Measurements from ENCODE around the gene SRP68. TPM values are rescaled to one million over a fixed set of nuclear protein-coding genes. Genes with fewer than 3 reads are reported as not detected.

The SRP68 gene
- total RNA-seq, 1 experiment from 2014 or later: 90.7 TPM

GRCh38 chr17:76089680-76090516 lies 17.6 kb upstream of the SRP68 start:
- ATAC-seq (no peak), DNase-seq (ENCODE audit: low spot score) (no peak)
- Mint-ChIP-seq H3K27ac (no peak overlapping the region), H3K4me3 (no peak overlapping the region), H3K27me3 (ENCODE audit: low read depth) (no peaks in the 10 kb centered on the region), H3K36me3 (peaks cover 45% of the 10 kb centered on the region), H3K4me1 (no peaks in the 10 kb centered on the region), H3K9me3 (no peaks in the 10 kb centered on the region)
- POLR2A ChIA-PET: no interaction called here
- no peak for TF ChIP-seq GRHL2 (CRISPR knock-in tag; IDR thresholded peaks at IDR 0.05; ENCODE audit: insufficient replicate concordance, severe bottlenecking)
- no peak for TF ChIP-seq ZBTB43 (CRISPR knock-in tag; IDR thresholded peaks at IDR 0.05)
- TF ChIP-seq FOXK1 (CRISPR knock-in tag; IDR thresholded peaks at IDR 0.05): no peak
- TF ChIP-seq ZNF263 (CRISPR knock-in tag; IDR thresholded peaks at IDR 0.05; ENCODE audit: low read depth): no peak
- TF ChIP-seq MLX (CRISPR knock-in tag; IDR thresholded peaks at IDR 0.05): no peak
- no peak for TF ChIP-seq ZNF425 (CRISPR knock-in tag; conservative IDR thresholded peaks at IDR 0.05)
- CTCF ChIA-PET: interaction anchor here (1.1 to 2.5 kb wide), 5 partner anchors 10 to 163 kb away, joined by 3 to 8 read pairs (median 4); partner anchors contain the start of genes GALR2 and ZACN

- CTCF ChIA-PET: interaction anchor here (0.6 to 2.5 kb wide), 6 partner anchors 10 to 293 kb away, joined by 3 to 8 read pairs (median 4); partner anchors contain the start of genes GALR2 and ZACN
- Mint-ChIP-seq H3K9me3 (no peaks in the 10 kb centered on the region), H3K27ac (no peak overlapping the region), H3K27me3 (ENCODE audit: low read depth) (no peaks in the 10 kb centered on the region), H3K36me3 (peaks cover 44% of the 10 kb centered on the region), H3K4me3 (no peak overlapping the region), H3K4me1 (no peaks in the 10 kb centered on the region)
- ATAC-seq: no peak
- no peak for TF ChIP-seq MAX (CRISPR knock-in tag; IDR thresholded peaks at IDR 0.05)
- no peak for TF ChIP-seq CBFB (CRISPR knock-in tag; IDR thresholded peaks at IDR 0.05; ENCODE audit: low read depth)
- TF ChIP-seq ETV6 (CRISPR knock-in tag; IDR thresholded peaks at IDR 0.05): no peak
- DNase-seq (ENCODE audit: low spot score): no peak
- POLR2A ChIA-PET: no interaction called here
Measured at GRCh38 chr17:76088868-76089576, 16.7 kb upstream of the SRP68 start.

GRCh38 chr17:76088041-76088867 lies 15.9 kb upstream of the SRP68 start:
- ATAC-seq: peak; percentile 91
- no peaks in the 10 kb centered on the region for H3K9me3 Mint-ChIP-seq
- peak; percentile 66 for DNase-seq (ENCODE audit: low spot score)

More at GRCh38 chr17:76088041-76088867, 15.9 kb upstream of the SRP68 start:
- H3K27me3 Mint-ChIP-seq (ENCODE audit: low read depth): no peaks in the 10 kb centered on the region
- no peaks in the 10 kb centered on the region for H3K4me1 Mint-ChIP-seq
- TF ChIP-seq CTCF (IDR thresholded peaks at IDR 0.05): peak; percentile 31; the same call in 1 of the 2 replicates
- no peak for TF ChIP-seq TP53 (CRISPR knock-in tag; IDR thresholded peaks at IDR 0.05)
- peaks cover 40% of the 10 kb centered on the region for H3K36me3 Mint-ChIP-seq
- H3K27ac Mint-ChIP-seq: no peak overlapping the region
- H3K4me3 Mint-ChIP-seq: no peak overlapping the region
- POLR2A ChIA-PET: interaction anchor here (0.5 kb wide), 1 partner anchor 1533 kb away, joined by 4 read pairs; no protein-coding TSS in a partner anchor
- CTCF ChIA-PET: interaction anchor here (0.6 to 2.5 kb wide), 6 partner anchors 9 to 395 kb away, joined by 3 to 8 read pairs (median 4); partner anchors contain the start of gene ZACN
